NB4 (cell line): ENCODE measurements around the gene GPX1.
A peak's percentile ranks its signal among the peaks of the same experiment; 100 is the strongest.
"Not testable (repeated sequence)": the region's sequence is repeated elsewhere in the genome, so short reads cannot be mapped to it uniquely, and the experiment has no call there.

ENCODE experiments used
- DNase-seq: peaks from one replicate; pipeline ENCODE4 v3.0.0; 2010; ENCODE audit warnings: low read depth
- H3K4me3 ChIP-seq: one replicate; pipeline ENCODE4 v1.5.1; 2011; ENCODE audit warnings: mild to moderate bottlenecking, low read depth, low read length, moderate library complexity
- CTCF ChIP-seq: IDR thresholded peaks from one replicate; pipeline ENCODE4 v1.5.1; 2012; ENCODE audit warnings: low read depth, low read length
- MAX ChIP-seq: IDR thresholded peaks from 2 replicates; pipeline ENCODE4 v1.6.1; 2011; ENCODE audit warnings: low read depth, low read length
- MYC ChIP-seq: IDR thresholded peaks from 2 replicates; pipeline ENCODE4 v1.6.1; 2011; ENCODE audit warnings: low read depth, low read length
- POLR2A ChIP-seq: IDR thresholded peaks from 2 replicates; pipeline ENCODE4 v1.6.1; 2011; ENCODE audit warnings: mild to moderate bottlenecking; ENCODE audit not compliant: insufficient read length; ENCODE audit errors: extremely low read depth

The GPX1 gene

GRCh38 chr3:49397470-49397869 is 39.3 kb upstream of the GPX1 start:
- H3K4me3 ChIP-seq = no peak overlapping the region
- DNase-seq = peak; percentile 55
- TF ChIP-seq MAX (peak; percentile 68), CTCF (no peak), MYC (no peak), POLR2A (no peak)

- not testable (repeated sequence) for DNase-seq, H3K4me3 ChIP-seq
These were observed 33.2 kb upstream of the GPX1 start for GRCh38 chr3:49391310-49391709.

GRCh38 chr3:49389297-49389696 is 31.1 kb upstream of the GPX1 start:
- TF ChIP-seq POLR2A = no peak
- no peak for DNase-seq
- H3K4me3 ChIP-seq = no peak overlapping the region

GRCh38 chr3:49388289-49388820 is 30.2 kb upstream of the GPX1 start:
- no peak for DNase-seq
- TF ChIP-seq MAX (no peak), MYC (no peak), CTCF (no peak), POLR2A (no peak)
- no peak overlapping the region for H3K4me3 ChIP-seq

- no peak for TF ChIP-seq CTCF
- no peak overlapping the region for H3K4me3 ChIP-seq
- no peak for DNase-seq
These were observed 29.6 kb upstream of the GPX1 start for GRCh38 chr3:49387721-49388120.

GRCh38 chr3:49386056-49386756 is 28.1 kb upstream of the GPX1 start:
- H3K4me3 ChIP-seq = peak overlapping the region; percentile 25
- DNase-seq = peak; percentile 70
- TF ChIP-seq POLR2A = no peak
- no peak for TF ChIP-seq CTCF
- TF ChIP-seq MYC = no peak
- no peak for TF ChIP-seq MAX

GRCh38 chr3:49385617-49386016 is 27.5 kb upstream of the GPX1 start:
- DNase-seq = no peak
- H3K4me3 ChIP-seq = no peak overlapping the region
- TF ChIP-seq POLR2A (no peak), MYC (no peak), MAX (no peak), CTCF (no peak)
